OCI-LY7 (cell line): Measurements from ENCODE around the gene KCTD10. TPM values are rescaled to one million over a fixed set of nuclear protein-coding genes. Genes with fewer than 3 reads are reported as not detected.

Experiments
- BruUV-seq: library from RNA; stranded (reverse); fragments of 400-500 nt; replicated peaks from 2 replicates; lab custom pipeline; 2021; lab: Mats Ljungman, UMichigan
- CTCF ChIA-PET: fragments of 300-600 bp; sonication (Branson Sonifier 250); formaldehyde crosslinking; loops from one replicate; lab custom pipeline; 2022; ENCODE audit warnings: antibody characterized with exemption; ENCODE audit not compliant: unreplicated experiment; lab: Charles Lee
- POLR2A ChIA-PET: fragments of 300-600 bp; sonication (Branson Sonifier 250); formaldehyde crosslinking; loops from one replicate; lab custom pipeline; 2022; ENCODE audit warnings: antibody characterized with exemption; lab: Charles Lee
- DNase-seq: peaks from one replicate; pipeline ENCODE4 v3.0.0-alpha.2; 2015; ENCODE audit warnings: low spot score
- H2AFZ ChIP-seq: fragments of 200-600 bp; sonication (generic), shearing (Covaris generic); 2 replicates; pipeline ENCODE4 v1.6.1; 2014; ENCODE audit warnings: mild to moderate bottlenecking, antibody characterized with exemption, low read length, moderate library complexity
- H3K27ac ChIP-seq: fragments of 200-600 bp; sonication (generic); 2 replicates; pipeline ENCODE4 v1.5.1; 2014; ENCODE audit warnings: mixed run types, low read depth, mild to moderate bottlenecking, moderate library complexity, low read length, inconsistent platforms; ENCODE audit not compliant: poor library complexity, severe bottlenecking
- H3K36me3 ChIP-seq: fragments of 200-600 bp; sonication (generic); 2 replicates; pipeline ENCODE4 v1.6.1; 2014; ENCODE audit warnings: mild to moderate bottlenecking, antibody characterized with exemption, low read length, moderate library complexity, mixed read lengths; ENCODE audit not compliant: insufficient read depth
- H3K4me1 ChIP-seq: fragments of 200-600 bp; sonication (generic); 2 replicates; pipeline ENCODE4 v1.5.1; 2014; ENCODE audit warnings: mild to moderate bottlenecking, low read length; ENCODE audit not compliant: insufficient read depth, poor library complexity, severe bottlenecking
- H3K4me2 ChIP-seq: fragments of 200-600 bp; sonication (generic); 2 replicates; pipeline ENCODE4 v1.6.1; 2014; ENCODE audit warnings: mild to moderate bottlenecking, low read length
- H3K4me3 ChIP-seq: fragments of 200-600 bp; sonication (generic); 2 replicates; pipeline ENCODE4 v1.5.1; 2014; ENCODE audit warnings: mild to moderate bottlenecking, low read depth, low read length; ENCODE audit not compliant: poor library complexity, severe bottlenecking
- H3K79me2 ChIP-seq: fragments of 200-600 bp; sonication (generic); 2 replicates; pipeline ENCODE4 v1.6.1; 2016; ENCODE audit warnings: low read depth, mild to moderate bottlenecking, low read length, moderate library complexity, mixed read lengths; ENCODE audit not compliant: insufficient read depth
- H3K9me2 ChIP-seq: fragments of 200-600 bp; sonication (generic); 2 replicates; pipeline ENCODE4 v1.6.1; 2016; ENCODE audit warnings: mild to moderate bottlenecking, low read length, mixed read lengths; ENCODE audit not compliant: insufficient read depth
- H3K9me3 ChIP-seq: fragments of 200-600 bp; sonication (generic); 2 replicates; pipeline ENCODE4 v1.6.1; 2014; ENCODE audit warnings: mild to moderate bottlenecking, mixed run types, low read length, mixed read lengths
- H4K20me1 ChIP-seq: fragments of 200-600 bp; sonication (generic); 2 replicates; pipeline ENCODE4 v1.6.1; 2014; ENCODE audit warnings: mild to moderate bottlenecking, antibody characterized with exemption, low read length, moderate library complexity, mixed read lengths; ENCODE audit not compliant: insufficient read depth
- EZH2phosphoT487 ChIP-seq: fragments of 200-600 bp; sonication (generic); IDR thresholded peaks from 2 replicates; pipeline ENCODE4 v1.6.1; 2018; ENCODE audit warnings: low read depth, borderline replicate concordance, mild to moderate bottlenecking, mixed run types, antibody characterized with exemption, low read length, moderate library complexity, mixed read lengths
- intact Hi-C: fragments of 100-400 bp; cut with micrococcal nuclease; formaldehyde crosslinking; loops from one replicate; pipeline ENCODE4 v1.10.0; 2022; ENCODE audit not compliant: unreplicated experiment
- total RNA-seq, 2 experiments: library from RNA; depleted of rRNA in 1 of 2; stranded (reverse); fragments of >200 nt in 1 of 2; shearing (Covaris generic) in 1 of 2; gene quantifications; 2 replicates each; pipeline ENCODE4 v1.2.3, GENCODE V29; 2014 to 2022
- TF ChIP-seq, protein P1 (sequence below): fragments of 200-600 bp; sonication (generic); conservative IDR thresholded peaks from 2 replicates; pipeline ENCODE4 v1.5.1; 2014; ENCODE audit warnings: mild to moderate bottlenecking, antibody characterized with exemption, low read length, moderate library complexity, mixed read lengths

Gene KCTD10
- total RNA-seq, 2 experiments from 2014 or later = 28.1 to 45.7 TPM

- peaks cover 22% of the 10 kb centered on the region; the same call in 1 of the 2 replicates for H3K36me3 ChIP-seq
- H3K9me3 ChIP-seq = no peaks in the 10 kb centered on the region
- no peaks in the 10 kb centered on the region for H3K4me1 ChIP-seq
- H3K4me3 ChIP-seq = no peak overlapping the region
- intact Hi-C loops = no loop called here
- CTCF ChIA-PET = no interaction called here
- no peaks in the 10 kb centered on the region for H4K20me1 ChIP-seq
- TF ChIP-seq, protein P1, sequence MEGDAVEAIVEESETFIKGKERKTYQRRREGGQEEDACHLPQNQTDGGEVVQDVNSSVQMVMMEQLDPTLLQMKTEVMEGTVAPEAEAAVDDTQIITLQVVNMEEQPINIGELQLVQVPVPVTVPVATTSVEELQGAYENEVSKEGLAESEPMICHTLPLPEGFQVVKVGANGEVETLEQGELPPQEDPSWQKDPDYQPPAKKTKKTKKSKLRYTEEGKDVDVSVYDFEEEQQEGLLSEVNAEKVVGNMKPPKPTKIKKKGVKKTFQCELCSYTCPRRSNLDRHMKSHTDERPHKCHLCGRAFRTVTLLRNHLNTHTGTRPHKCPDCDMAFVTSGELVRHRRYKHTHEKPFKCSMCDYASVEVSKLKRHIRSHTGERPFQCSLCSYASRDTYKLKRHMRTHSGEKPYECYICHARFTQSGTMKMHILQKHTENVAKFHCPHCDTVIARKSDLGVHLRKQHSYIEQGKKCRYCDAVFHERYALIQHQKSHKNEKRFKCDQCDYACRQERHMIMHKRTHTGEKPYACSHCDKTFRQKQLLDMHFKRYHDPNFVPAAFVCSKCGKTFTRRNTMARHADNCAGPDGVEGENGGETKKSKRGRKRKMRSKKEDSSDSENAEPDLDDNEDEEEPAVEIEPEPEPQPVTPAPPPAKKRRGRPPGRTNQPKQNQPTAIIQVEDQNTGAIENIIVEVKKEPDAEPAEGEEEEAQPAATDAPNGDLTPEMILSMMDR = no peak
- no peak for TF ChIP-seq EZH2phosphoT487
- H3K27ac ChIP-seq = no peak overlapping the region
- no peak for DNase-seq
- POLR2A ChIA-PET = interaction anchor here (0.5 kb wide), 1 partner anchor 105 kb away, joined by 4 read pairs; no protein-coding TSS in a partner anchor
- no peaks in the 10 kb centered on the region for H3K9me2 ChIP-seq
- no peak overlapping the region for H3K4me2 ChIP-seq
- BruUV-seq = no TSS peak
- no peaks in the 10 kb centered on the region for H3K79me2 ChIP-seq
- H2AFZ ChIP-seq = no peak overlapping the region
Observed at GRCh38 chr12:109524466-109525278, 47.6 kb upstream of the KCTD10 start.

DNA sequence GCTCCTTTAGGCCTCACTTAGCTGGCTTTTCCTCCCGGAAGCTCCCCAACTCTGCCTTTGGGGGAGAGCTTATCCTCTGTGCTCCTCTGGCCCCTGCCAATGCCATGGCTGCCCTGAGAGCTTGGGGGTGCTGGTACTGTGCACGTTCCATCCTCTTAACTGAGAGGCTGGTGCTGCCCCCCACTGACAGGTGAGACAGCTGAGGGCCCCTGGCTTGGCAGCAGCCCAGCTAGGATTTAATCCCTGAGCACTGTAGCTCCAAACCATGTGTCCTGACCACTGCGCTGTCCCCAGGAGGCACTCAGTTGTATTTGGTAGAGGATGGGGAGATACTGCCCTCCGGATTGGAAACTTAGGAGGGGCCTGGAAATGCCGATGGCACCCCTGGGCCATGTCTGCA, 46.4 kb upstream of the KCTD10 start:
- Histone ChIP-seq H3K79me2 (no peaks in the 10 kb centered on the region), H3K36me3 (peaks cover 31% of the 10 kb centered on the region; the same call in 1 of the 2 replicates), H4K20me1 (no peaks in the 10 kb centered on the region), H3K9me2 (no peaks in the 10 kb centered on the region), H3K4me1 (no peaks in the 10 kb centered on the region), H3K4me2 (no peak overlapping the region), H3K9me3 (no peaks in the 10 kb centered on the region), H2AFZ (no peak overlapping the region), H3K27ac (no peak overlapping the region), H3K4me3 (no peak overlapping the region)
- DNase-seq = no peak
- no TSS peak for BruUV-seq
- no peak for TF ChIP-seq EZH2phosphoT487
- TF ChIP-seq, protein P1 = no peak
- CTCF ChIA-PET = no interaction called here
- POLR2A ChIA-PET = interaction anchor here (0.7 kb wide), 1 partner anchor 177 kb away, joined by 3 read pairs; no protein-coding TSS in a partner anchor
- intact Hi-C loops = no loop called here

- Histone ChIP-seq H4K20me1 (no peaks in the 10 kb centered on the region), H3K79me2 (no peaks in the 10 kb centered on the region), H3K4me3 (no peak overlapping the region), H2AFZ (no peak overlapping the region), H3K4me2 (no peak overlapping the region), H3K9me2 (no peaks in the 10 kb centered on the region), H3K36me3 (peaks cover 36% of the 10 kb centered on the region; the same call in 1 of the 2 replicates), H3K4me1 (no peaks in the 10 kb centered on the region), H3K27ac (no peak overlapping the region), H3K9me3 (no peaks in the 10 kb centered on the region)
- TF ChIP-seq, protein P1 = no peak
- POLR2A ChIA-PET = interaction anchor here (0.7 kb wide), 1 partner anchor 178 kb away, joined by 3 read pairs; no protein-coding TSS in a partner anchor
- DNase-seq = no peak
- intact Hi-C loops = no loop called here
- CTCF ChIA-PET = no interaction called here
- no TSS peak for BruUV-seq
Observed at GRCh38 chr12:109523071-109523470, 46.0 kb upstream of the KCTD10 start.
